Mononuclear cell (primary cell): Measurements from ENCODE around the gene TAS2R8. TPM values are rescaled to one million over a fixed set of nuclear protein-coding genes. Genes with fewer than 3 reads are reported as not detected.
"Not testable (repeated sequence)": the region's sequence is repeated elsewhere in the genome, so short reads cannot be mapped to it uniquely, and the experiment has no call there.

Experiments used
- H3K27me3 ChIP-seq: 2 replicates; pipeline ENCODE4 v1.6.0; 2011; ENCODE audit warnings: low read length, control low read depth; ENCODE audit not compliant: insufficient read depth
- H3K4me1 ChIP-seq: 2 replicates; pipeline ENCODE4 v1.5.1; 2011; ENCODE audit warnings: mild to moderate bottlenecking, low read length, control low read depth; ENCODE audit not compliant: insufficient read depth
- H3K4me3 ChIP-seq: 2 replicates; pipeline ENCODE4 v1.5.1; 2011; ENCODE audit warnings: mild to moderate bottlenecking, low read length, moderate library complexity
- H3K9me3 ChIP-seq: 2 replicates; pipeline ENCODE4 v1.5.1; 2011; ENCODE audit warnings: low read depth, mild to moderate bottlenecking, control low read depth, low read length
- total RNA-seq: library from RNA; depleted of rRNA; stranded (reverse); fragments of >200 nt; gene quantifications from one replicate; pipeline ENCODE4 v1.2.3, GENCODE V29; 2012

Gene TAS2R8
- total RNA-seq, 1 donor, result 0.21 TPM

GRCh38 chr12:10794222-10794621 is 12.9 kb downstream of the TAS2R8 start:
- no peaks in the 10 kb centered on the region for H3K27me3 ChIP-seq
- no peaks in the 10 kb centered on the region for H3K9me3 ChIP-seq
- H3K4me3 ChIP-seq, result no peak overlapping the region
- H3K4me1 ChIP-seq, result no peaks in the 10 kb centered on the region

- not testable (repeated sequence) for H3K4me3 ChIP-seq, H3K4me1 ChIP-seq, H3K27me3 ChIP-seq, H3K9me3 ChIP-seq
Measured at GRCh38 chr12:10791769-10792168, 15.3 kb downstream of the TAS2R8 start.

- Histone ChIP-seq H3K4me3 (no peak overlapping the region), H3K27me3 (peaks cover 3% of the 10 kb centered on the region), H3K4me1 (no peaks in the 10 kb centered on the region), H3K9me3 (no peaks in the 10 kb centered on the region)
Measured at GRCh38 chr12:10783252-10783651, 23.8 kb downstream of the TAS2R8 start.

GRCh38 chr12:10779103-10779502 is 28.0 kb downstream of the TAS2R8 start:
- Histone ChIP-seq H3K9me3 (no peaks in the 10 kb centered on the region), H3K4me3 (no peak overlapping the region), H3K4me1 (no peaks in the 10 kb centered on the region), H3K27me3 (peaks cover 9% of the 10 kb centered on the region)

GRCh38 chr12:10771132-10771733 is 35.9 kb downstream of the TAS2R8 start:
- H3K4me3 ChIP-seq, result no peak overlapping the region
- no peaks in the 10 kb centered on the region for H3K4me1 ChIP-seq
- H3K9me3 ChIP-seq, result no peaks in the 10 kb centered on the region
- peaks cover 36% of the 10 kb centered on the region for H3K27me3 ChIP-seq

- H3K27me3 ChIP-seq, result peaks cover 30% of the 10 kb centered on the region
- H3K4me3 ChIP-seq, result no peak overlapping the region
- H3K4me1 ChIP-seq, result no peaks in the 10 kb centered on the region
- peaks cover 11% of the 10 kb centered on the region for H3K9me3 ChIP-seq
Measured at GRCh38 chr12:10759657-10760056, 47.4 kb downstream of the TAS2R8 start.

GRCh38 chr12:10756194-10756593 is 50.9 kb downstream of the TAS2R8 start:
- no peak overlapping the region for H3K4me3 ChIP-seq
- no peaks in the 10 kb centered on the region for H3K4me1 ChIP-seq
- peaks cover 11% of the 10 kb centered on the region for H3K9me3 ChIP-seq
- H3K27me3 ChIP-seq, result peaks cover 19% of the 10 kb centered on the region

Other genes starting within 250 kb of the TAS2R8 start
- 10.1 TPM for gene MAGOHB, start 193.7 kb downstream of the TAS2R8 start, total RNA-seq
- 0.10 TPM for gene STYK1, start 133.2 kb downstream of the TAS2R8 start, total RNA-seq
- gene YBX3, start 84.0 kb downstream of the TAS2R8 start, total RNA-seq, result 141 TPM
- gene TAS2R7, start 4.7 kb downstream of the TAS2R8 start, total RNA-seq, result not detected
- not detected for gene TAS2R9, start 2.9 kb upstream of the TAS2R8 start, total RNA-seq
- 0.31 TPM for gene TAS2R10, start 19.1 kb upstream of the TAS2R8 start, total RNA-seq
- gene PRR4, start 42.2 kb upstream of the TAS2R8 start, total RNA-seq, result 0.52 TPM
- gene PRH1, start 77.0 kb upstream of the TAS2R8 start, total RNA-seq, result 24.2 TPM
- gene TAS2R13, start 102.3 kb upstream of the TAS2R8 start, total RNA-seq, result 0.94 TPM
- gene PRH2, start 122.0 kb upstream of the TAS2R8 start, total RNA-seq, result not detected
- gene TAS2R14, start 132.0 kb upstream of the TAS2R8 start, total RNA-seq, result 1.2 TPM
- 0.31 TPM for gene TAS2R50, start 179.6 kb upstream of the TAS2R8 start, total RNA-seq
- 2.6 TPM for gene TAS2R20, start 191.0 kb upstream of the TAS2R8 start, total RNA-seq
- 1.8 TPM for gene TAS2R19, start 215.3 kb upstream of the TAS2R8 start, total RNA-seq
- 3.9 TPM for gene TAS2R31, start 224.1 kb upstream of the TAS2R8 start, total RNA-seq